ENCODE data around the gene RCAN2. TPM values are rescaled to one million over a fixed set of nuclear protein-coding genes. Genes with fewer than 3 reads are reported as not detected.

RCAN2 gene
- total RNA-seq, 1 donor from 2014 or later = 17.0 TPM

- DNase-seq (ENCODE audit: low spot score) = no peak
- Mint-ChIP-seq H3K4me1 (ENCODE audit: unreplicated experiment) (no peaks in the 10 kb centered on the region), H3K9me3 (ENCODE audit: unreplicated experiment) (no peaks in the 10 kb centered on the region), H3K27me3 (ENCODE audit: unreplicated experiment) (no peaks in the 10 kb centered on the region), H3K27ac (ENCODE audit: unreplicated experiment) (no peak overlapping the region), H3K4me3 (ENCODE audit: unreplicated experiment) (no peak overlapping the region), H3K36me3 (ENCODE audit: low read depth, unreplicated experiment) (no peaks in the 10 kb centered on the region)
- no peak for TF ChIP-seq CTCF (IDR thresholded peaks at IDR 0.05; ENCODE audit: unreplicated experiment)
Observed at GRCh38 chr6:46271728-46272127, 219.5 kb downstream of the RCAN2 start.

- DNase-seq (ENCODE audit: low spot score) = no peak
- Mint-ChIP-seq H3K4me1 (ENCODE audit: unreplicated experiment) (no peaks in the 10 kb centered on the region), H3K27me3 (ENCODE audit: unreplicated experiment) (no peaks in the 10 kb centered on the region), H3K36me3 (ENCODE audit: low read depth, unreplicated experiment) (no peaks in the 10 kb centered on the region), H3K4me3 (ENCODE audit: unreplicated experiment) (no peak overlapping the region), H3K27ac (ENCODE audit: unreplicated experiment) (no peak overlapping the region), H3K9me3 (ENCODE audit: unreplicated experiment) (no peaks in the 10 kb centered on the region)
- TF ChIP-seq CTCF (IDR thresholded peaks at IDR 0.05; ENCODE audit: unreplicated experiment) = no peak
Observed at GRCh38 chr6:46271107-46271506, 220.1 kb downstream of the RCAN2 start.

GRCh38 chr6:46270336-46270735 lies 220.9 kb downstream of the RCAN2 start:
- Mint-ChIP-seq H3K27me3 (ENCODE audit: unreplicated experiment) (no peaks in the 10 kb centered on the region), H3K9me3 (ENCODE audit: unreplicated experiment) (no peaks in the 10 kb centered on the region), H3K36me3 (ENCODE audit: low read depth, unreplicated experiment) (no peaks in the 10 kb centered on the region), H3K4me1 (ENCODE audit: unreplicated experiment) (no peaks in the 10 kb centered on the region), H3K27ac (ENCODE audit: unreplicated experiment) (no peak overlapping the region), H3K4me3 (ENCODE audit: unreplicated experiment) (no peak overlapping the region)
- DNase-seq (ENCODE audit: low spot score) = no peak
- TF ChIP-seq CTCF (IDR thresholded peaks at IDR 0.05; ENCODE audit: unreplicated experiment) = no peak

- H3K36me3 Mint-ChIP-seq (ENCODE audit: low read depth, unreplicated experiment) = no peaks in the 10 kb centered on the region
- DNase-seq (ENCODE audit: low spot score) = no peak
- no peak for TF ChIP-seq CTCF (IDR thresholded peaks at IDR 0.05; ENCODE audit: unreplicated experiment)
- H3K4me1 Mint-ChIP-seq (ENCODE audit: unreplicated experiment) = no peaks in the 10 kb centered on the region
- no peaks in the 10 kb centered on the region for H3K9me3 Mint-ChIP-seq (ENCODE audit: unreplicated experiment)
- no peak overlapping the region for H3K27ac Mint-ChIP-seq (ENCODE audit: unreplicated experiment)
- no peaks in the 10 kb centered on the region for H3K27me3 Mint-ChIP-seq (ENCODE audit: unreplicated experiment)
- H3K4me3 Mint-ChIP-seq (ENCODE audit: unreplicated experiment) = no peak overlapping the region
Observed at GRCh38 chr6:46269447-46270229, 221.6 kb downstream of the RCAN2 start.

GRCh38 chr6:46267515-46267914 lies 223.7 kb downstream of the RCAN2 start:
- DNase-seq (ENCODE audit: low spot score) = no peak
- Mint-ChIP-seq H3K27ac (ENCODE audit: unreplicated experiment) (no peak overlapping the region), H3K27me3 (ENCODE audit: unreplicated experiment) (no peaks in the 10 kb centered on the region), H3K9me3 (ENCODE audit: unreplicated experiment) (no peaks in the 10 kb centered on the region), H3K36me3 (ENCODE audit: low read depth, unreplicated experiment) (no peaks in the 10 kb centered on the region), H3K4me1 (ENCODE audit: unreplicated experiment) (no peaks in the 10 kb centered on the region), H3K4me3 (ENCODE audit: unreplicated experiment) (no peak overlapping the region)
- no peak for TF ChIP-seq CTCF (IDR thresholded peaks at IDR 0.05; ENCODE audit: unreplicated experiment)
